Kidney epithelial cell (primary cell): ENCODE measurements around the gene PCDHGA6. TPM values are rescaled to one million over a fixed set of nuclear protein-coding genes. Genes with fewer than 3 reads are reported as not detected.
A peak's percentile ranks its signal among the peaks of the same experiment; 100 is the strongest.

Experiments
- DNase-seq: peaks from one replicate; pipeline ENCODE4 v3.0.0-alpha.2; 2010; ENCODE audit warnings: low read depth
- H3K27me3 ChIP-seq: 2 replicates; pipeline ENCODE4 v1.6.0; 2011; ENCODE audit warnings: low read length; ENCODE audit not compliant: control insufficient read depth, insufficient read depth
- H3K36me3 ChIP-seq: 2 replicates; pipeline ENCODE4 v1.5.1; 2011; ENCODE audit warnings: low read length; ENCODE audit not compliant: control insufficient read depth, insufficient read depth
- H3K4me3 ChIP-seq: 2 replicates; pipeline ENCODE4 v1.5.1; 2011; ENCODE audit warnings: low read depth, mild to moderate bottlenecking, control low read depth, low read length
- CTCF ChIP-seq: IDR thresholded peaks from 2 replicates; pipeline ENCODE4 v1.5.1; 2011; ENCODE audit warnings: mild to moderate bottlenecking, moderate library complexity, low read length, control low read depth, inconsistent platforms; ENCODE audit not compliant: insufficient read depth, poor library complexity, severe bottlenecking
- total RNA-seq: library from RNA; depleted of rRNA; stranded (reverse); fragments of >200 nt; gene quantifications from 2 replicates; pipeline ENCODE4 v1.2.3, GENCODE V29; 2015

The PCDHGA6 gene
- total RNA-seq, 1 donor from 2014 or later, result 1.7 TPM

- H3K4me3 ChIP-seq, result peak within 1 kb of the TSS; percentile 6
- peak; percentile 21 for TF ChIP-seq CTCF
- H3K27me3 ChIP-seq, result peaks cover 22% of the 10 kb centered on the region
- no peaks in the 10 kb centered on the region for H3K36me3 ChIP-seq
- no peak for DNase-seq
Measured at GRCh38 chr5:141359790-141360426, 13.8 kb upstream of the PCDHGA6 start, which contains the start of gene PCDHGB2. TSS of gene PCDHGB2 (plus strand) at chr5:141359994. CDS start at chr5:141360136, 142 bp downstream.

- no peak overlapping the region for H3K4me3 ChIP-seq
- peaks cover 27% of the 10 kb centered on the region for H3K27me3 ChIP-seq
- no peaks in the 10 kb centered on the region for H3K36me3 ChIP-seq
- no peak for TF ChIP-seq CTCF
- DNase-seq, result no peak
Measured at GRCh38 chr5:141360685-141361084, 13.0 kb upstream of the PCDHGA6 start.

GRCh38 chr5:141362719-141363118, 11.0 kb upstream of the PCDHGA6 start:
- no peak for TF ChIP-seq CTCF
- no peak overlapping the region for H3K4me3 ChIP-seq
- no peaks in the 10 kb centered on the region for H3K36me3 ChIP-seq
- DNase-seq, result no peak
- peaks cover 34% of the 10 kb centered on the region for H3K27me3 ChIP-seq

GRCh38 chr5:141363952-141364660, 9.6 kb upstream of the PCDHGA6 start, which contains the start of gene PCDHGA5:
TSS of gene PCDHGA5 (plus strand) at chr5:141364162. CDS start at chr5:141364331, 169 bp downstream.
- no peak for DNase-seq
- TF ChIP-seq CTCF, result no peak
- no peaks in the 10 kb centered on the region for H3K36me3 ChIP-seq
- no peak within 1 kb of the TSS for H3K4me3 ChIP-seq
- H3K27me3 ChIP-seq, result peaks cover 34% of the 10 kb centered on the region

GRCh38 chr5:141366016-141366896, 7.4 kb upstream of the PCDHGA6 start:
- no peak for DNase-seq
- no peak overlapping the region for H3K4me3 ChIP-seq
- H3K36me3 ChIP-seq, result no peaks in the 10 kb centered on the region
- H3K27me3 ChIP-seq, result peaks cover 36% of the 10 kb centered on the region
- no peak for TF ChIP-seq CTCF
